22Rv1 (cell line): ENCODE measurements around the gene PTPRZ1.

Experiments
- CTCF ChIP-seq: fragments of 450-650 bp; IDR thresholded peaks from 2 replicates; pipeline ENCODE4 v1.5.1; 2017; ENCODE audit warnings: mild to moderate bottlenecking
- ZFX ChIP-seq: fragments of 450-650 bp; IDR thresholded peaks from 2 replicates; pipeline ENCODE4 v1.6.1; 2017; ENCODE audit warnings: antibody characterized with exemption, borderline replicate concordance

- TF ChIP-seq CTCF (no peak), ZFX (no peak)
Measured at GRCh38 chr7:121871188-121871587, 1.8 kb upstream of the PTPRZ1 start.
